LNCAP (cell line): ENCODE measurements around the gene DLGAP4.

Experiments
- TF ChIP-seq, protein P1 (sequence below): fragments of 450-650 bp; IDR thresholded peaks from 2 replicates; pipeline ENCODE4 v1.5.1; 2017; ENCODE audit warnings: mild to moderate bottlenecking

DLGAP4 gene

DNA sequence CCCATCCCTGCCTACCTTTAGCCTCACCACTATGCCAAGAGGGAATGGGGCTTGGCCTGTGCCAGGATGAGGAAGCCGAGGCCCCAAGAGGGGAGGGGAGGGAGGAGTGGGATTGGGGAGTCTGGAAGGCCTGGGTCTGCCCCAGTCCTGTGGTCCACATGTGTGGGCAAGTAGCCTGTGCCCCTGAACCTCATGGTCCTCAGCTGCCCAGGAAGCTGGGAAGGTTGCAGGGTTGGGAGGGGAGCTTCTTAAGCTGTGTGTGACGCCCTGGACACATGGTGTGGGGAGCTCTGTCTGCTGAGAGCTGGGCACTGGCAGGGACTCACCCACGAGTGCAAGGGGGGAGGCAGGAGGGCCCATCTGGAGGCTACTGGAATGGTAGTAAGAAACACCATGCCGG lies 31.7 kb downstream of the DLGAP4 start:
- TF ChIP-seq, protein P1, sequence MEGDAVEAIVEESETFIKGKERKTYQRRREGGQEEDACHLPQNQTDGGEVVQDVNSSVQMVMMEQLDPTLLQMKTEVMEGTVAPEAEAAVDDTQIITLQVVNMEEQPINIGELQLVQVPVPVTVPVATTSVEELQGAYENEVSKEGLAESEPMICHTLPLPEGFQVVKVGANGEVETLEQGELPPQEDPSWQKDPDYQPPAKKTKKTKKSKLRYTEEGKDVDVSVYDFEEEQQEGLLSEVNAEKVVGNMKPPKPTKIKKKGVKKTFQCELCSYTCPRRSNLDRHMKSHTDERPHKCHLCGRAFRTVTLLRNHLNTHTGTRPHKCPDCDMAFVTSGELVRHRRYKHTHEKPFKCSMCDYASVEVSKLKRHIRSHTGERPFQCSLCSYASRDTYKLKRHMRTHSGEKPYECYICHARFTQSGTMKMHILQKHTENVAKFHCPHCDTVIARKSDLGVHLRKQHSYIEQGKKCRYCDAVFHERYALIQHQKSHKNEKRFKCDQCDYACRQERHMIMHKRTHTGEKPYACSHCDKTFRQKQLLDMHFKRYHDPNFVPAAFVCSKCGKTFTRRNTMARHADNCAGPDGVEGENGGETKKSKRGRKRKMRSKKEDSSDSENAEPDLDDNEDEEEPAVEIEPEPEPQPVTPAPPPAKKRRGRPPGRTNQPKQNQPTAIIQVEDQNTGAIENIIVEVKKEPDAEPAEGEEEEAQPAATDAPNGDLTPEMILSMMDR = no peak

DNA sequence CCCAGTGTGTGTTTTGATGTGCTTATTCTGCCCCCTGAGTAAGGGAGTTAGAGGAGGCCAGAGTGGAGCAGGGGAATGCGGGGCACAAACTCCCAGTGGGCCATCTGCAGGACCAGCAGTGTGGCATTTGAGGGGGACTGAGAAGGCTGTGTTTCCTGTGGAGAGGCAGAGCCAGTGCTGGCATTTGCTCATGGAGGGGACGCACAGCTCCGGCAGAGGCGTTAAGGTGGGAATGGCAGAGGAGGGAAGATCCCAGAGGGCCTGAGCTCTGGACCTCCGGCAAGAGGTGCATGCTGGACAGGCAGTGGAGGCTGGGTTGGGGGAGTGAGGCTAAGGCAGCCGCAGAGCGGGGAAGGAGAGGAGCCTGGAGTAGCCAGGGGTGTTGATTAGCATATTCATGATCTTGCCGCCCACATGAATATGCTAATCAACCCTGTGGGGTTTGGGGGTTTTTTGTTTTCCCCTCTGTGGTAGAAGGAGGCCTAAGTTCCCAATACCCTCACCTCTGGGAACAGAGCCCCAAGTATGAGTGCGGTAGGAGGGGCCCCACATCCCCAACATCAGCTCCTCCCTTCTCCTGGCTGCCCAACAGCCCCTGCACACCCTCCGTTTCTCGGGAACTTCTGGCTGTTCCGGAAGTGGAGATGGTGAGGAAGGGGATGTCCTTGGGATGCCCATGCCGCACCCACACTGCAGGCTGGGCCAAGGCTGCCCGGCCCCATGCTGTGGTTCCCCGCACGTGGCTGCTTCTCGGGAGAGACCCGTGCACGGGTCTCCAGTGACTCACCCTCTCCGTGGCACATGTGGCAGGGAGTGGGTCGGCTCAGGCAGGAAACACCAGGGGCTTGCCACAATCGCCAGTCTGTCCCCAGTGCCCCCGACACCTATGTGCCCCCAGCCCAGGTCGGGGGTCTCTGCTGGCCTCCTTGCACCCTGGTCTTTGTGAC lies 33.8 kb downstream of the DLGAP4 start:
- TF ChIP-seq, protein P1 = no peak

DNA sequence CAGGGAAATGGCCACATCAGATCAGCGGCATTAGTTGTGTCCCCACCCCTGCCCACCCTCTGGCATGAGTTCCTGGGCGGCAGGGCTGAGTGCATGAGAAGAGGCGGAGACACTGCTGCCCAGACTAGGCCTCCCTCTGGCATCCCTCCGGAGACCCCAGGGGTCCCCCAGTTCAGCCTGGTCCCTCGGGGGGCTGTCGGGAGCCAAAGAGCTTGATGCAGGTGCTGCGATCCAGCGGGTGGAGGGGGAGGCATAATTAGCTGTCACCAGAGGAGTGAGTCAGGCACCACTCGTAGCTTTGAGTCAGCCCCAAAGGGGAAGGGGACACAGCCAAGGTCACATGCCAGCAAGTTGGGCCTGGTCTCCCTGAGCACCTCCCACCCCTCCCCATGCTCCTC lies 34.5 kb downstream of the DLGAP4 start:
- TF ChIP-seq, protein P1 = no peak

GRCh38 chr20:36341331-36342020 lies 35.3 kb downstream of the DLGAP4 start:
- TF ChIP-seq, protein P1 = no peak

DNA sequence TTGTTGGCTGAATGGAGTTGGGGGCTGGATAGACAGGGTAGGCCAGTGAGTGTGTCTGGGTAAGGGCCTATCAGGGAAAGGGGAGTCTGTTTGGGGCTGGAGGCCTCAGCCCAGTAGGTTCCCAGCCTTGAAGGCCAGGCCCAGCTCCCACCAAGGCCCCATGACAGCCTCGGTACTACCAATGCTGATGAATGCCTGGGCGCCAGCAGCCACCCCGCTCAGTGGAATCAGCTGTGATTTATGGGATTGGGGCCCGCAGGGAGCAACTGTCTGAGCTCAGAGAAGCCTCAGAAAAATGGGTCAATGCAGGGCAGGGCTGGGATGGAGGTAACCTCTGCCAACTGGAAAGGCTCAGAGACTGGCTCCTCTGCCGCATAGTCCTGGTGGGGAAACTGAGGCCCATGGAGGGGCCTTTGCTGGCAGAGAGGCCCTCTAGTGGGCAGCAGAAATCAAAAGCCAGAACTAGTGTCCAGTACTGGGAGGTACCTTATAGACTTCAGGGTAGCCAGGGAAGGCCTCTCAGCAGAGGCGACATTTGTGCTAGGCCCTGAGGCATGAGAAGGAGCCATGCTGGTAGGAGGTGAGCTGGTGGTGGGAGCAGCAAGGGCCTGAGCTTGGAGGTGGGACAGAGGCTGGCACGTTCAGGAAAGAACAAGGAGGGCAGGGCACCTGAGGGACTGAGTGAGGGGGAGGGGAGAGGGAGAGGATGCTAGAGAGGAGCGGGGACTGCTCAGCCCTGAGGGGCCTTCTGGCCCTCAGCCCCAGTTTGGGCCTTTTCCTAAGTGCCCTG lies 36.4 kb downstream of the DLGAP4 start:
- TF ChIP-seq, protein P1 = no peak

DNA sequence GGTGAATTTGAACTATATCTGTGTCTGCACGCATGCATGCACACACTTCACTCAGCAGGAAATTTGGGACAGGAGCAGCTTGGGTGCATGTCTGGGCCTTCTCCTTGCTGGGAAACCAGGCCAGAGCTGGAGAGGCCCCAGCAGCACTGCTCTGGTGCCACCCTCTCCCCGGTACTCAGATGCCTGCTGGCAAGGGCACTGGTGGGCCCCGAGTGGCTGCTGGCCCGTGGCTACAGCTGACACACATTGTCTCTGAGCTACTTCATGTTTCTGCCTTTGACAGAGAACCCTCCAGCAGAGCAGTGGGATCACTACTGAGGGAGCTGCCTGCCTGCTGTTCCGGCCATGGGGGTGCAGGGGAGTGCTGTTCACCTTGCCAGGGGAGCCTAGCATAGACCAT lies 37.5 kb downstream of the DLGAP4 start:
- TF ChIP-seq, protein P1 = no peak

DNA sequence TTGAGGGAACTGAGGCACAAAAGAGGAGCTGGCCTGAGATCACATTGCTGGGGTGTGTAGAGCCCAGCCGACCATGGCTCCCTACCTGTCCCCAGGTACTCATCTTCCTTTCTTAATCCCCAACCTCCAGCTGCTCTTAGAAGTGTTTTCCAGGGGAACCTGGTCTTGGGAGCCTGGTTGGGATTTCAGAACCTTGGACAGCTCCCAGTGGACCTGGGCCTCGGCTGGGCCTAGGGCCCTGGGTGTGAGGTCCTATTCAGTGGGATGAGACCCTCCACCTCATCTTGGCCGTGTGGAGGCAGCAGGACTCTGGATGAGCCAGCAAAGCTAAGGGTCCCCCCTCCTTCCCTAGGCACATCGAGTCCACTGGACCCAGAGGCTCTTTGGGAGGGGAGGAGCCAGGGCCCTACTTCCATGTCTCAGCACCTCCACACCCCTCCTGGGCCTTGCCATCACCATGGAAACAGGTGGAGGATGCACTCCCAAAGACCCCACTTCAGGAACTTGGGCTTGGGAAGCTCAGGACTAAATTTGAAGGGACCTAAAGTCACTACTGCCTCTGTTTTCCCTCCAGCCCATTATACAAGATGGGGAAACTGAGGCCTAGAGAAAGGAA lies 38.5 kb downstream of the DLGAP4 start:
- TF ChIP-seq, protein P1 = no peak
